ENCODE data around the gene XRCC3. TPM values are rescaled to one million over a fixed set of nuclear protein-coding genes. Genes with fewer than 3 reads are reported as not detected.

Gene XRCC3
- total and polyA plus RNA-seq, 2 experiments from 2014 or later, result 7.7 to 9.1 TPM

DNA sequence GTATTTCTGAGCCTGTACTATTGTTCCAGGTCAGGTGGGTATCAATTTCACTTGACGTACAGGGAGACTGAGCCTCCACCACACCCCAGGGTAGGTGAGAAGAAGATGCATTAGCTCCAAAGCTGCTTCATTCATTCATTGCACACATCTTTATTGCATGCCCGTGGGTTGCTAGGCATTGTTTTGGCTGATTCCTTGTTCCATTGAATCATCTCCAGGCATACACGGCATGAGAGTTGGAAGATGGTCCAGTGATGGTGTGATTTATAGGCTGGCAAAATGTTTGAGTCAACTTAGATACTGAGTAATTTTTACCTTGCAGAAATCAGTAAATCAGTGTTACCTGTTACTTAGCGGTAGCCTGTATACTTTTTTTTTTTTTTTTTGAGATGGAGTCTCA is 65.0 kb downstream of the XRCC3 start:
- Histone ChIP-seq H4K20me1 (ENCODE audit: insufficient read depth, poor library complexity, severe bottlenecking) (peaks cover 80% of the 10 kb centered on the region), H3K4me3 (no peak overlapping the region), H2AFZ (no peak overlapping the region), H3K36me3 (replicated peaks; ENCODE audit: insufficient read depth, low read depth) (no peaks in the 10 kb centered on the region), H3K27me3 (no peaks in the 10 kb centered on the region), H3K4me2 (no peak overlapping the region), H3K79me2 (peaks cover 97% of the 10 kb centered on the region), H3K27ac (no peak overlapping the region), H3K9me2 (replicated peaks; ENCODE audit: insufficient read depth) (no peaks in the 10 kb centered on the region), H3K9me3 (ENCODE audit: low read depth) (no peaks in the 10 kb centered on the region), H3K4me1 (ENCODE audit: insufficient read depth) (no peaks in the 10 kb centered on the region)
- 92% methylated on average over 4 of the region's 4 CpGs for WGBS (ENCODE audit: low lambda C conversion rate, missing lambda C conversion rate)
- DNase-seq (ENCODE audit: low spot score), result no peak
- TF ChIP-seq, protein P1, sequence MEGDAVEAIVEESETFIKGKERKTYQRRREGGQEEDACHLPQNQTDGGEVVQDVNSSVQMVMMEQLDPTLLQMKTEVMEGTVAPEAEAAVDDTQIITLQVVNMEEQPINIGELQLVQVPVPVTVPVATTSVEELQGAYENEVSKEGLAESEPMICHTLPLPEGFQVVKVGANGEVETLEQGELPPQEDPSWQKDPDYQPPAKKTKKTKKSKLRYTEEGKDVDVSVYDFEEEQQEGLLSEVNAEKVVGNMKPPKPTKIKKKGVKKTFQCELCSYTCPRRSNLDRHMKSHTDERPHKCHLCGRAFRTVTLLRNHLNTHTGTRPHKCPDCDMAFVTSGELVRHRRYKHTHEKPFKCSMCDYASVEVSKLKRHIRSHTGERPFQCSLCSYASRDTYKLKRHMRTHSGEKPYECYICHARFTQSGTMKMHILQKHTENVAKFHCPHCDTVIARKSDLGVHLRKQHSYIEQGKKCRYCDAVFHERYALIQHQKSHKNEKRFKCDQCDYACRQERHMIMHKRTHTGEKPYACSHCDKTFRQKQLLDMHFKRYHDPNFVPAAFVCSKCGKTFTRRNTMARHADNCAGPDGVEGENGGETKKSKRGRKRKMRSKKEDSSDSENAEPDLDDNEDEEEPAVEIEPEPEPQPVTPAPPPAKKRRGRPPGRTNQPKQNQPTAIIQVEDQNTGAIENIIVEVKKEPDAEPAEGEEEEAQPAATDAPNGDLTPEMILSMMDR (IDR thresholded peaks at IDR 0.05; ENCODE audit: poor library complexity), result no peak
- no peak for TF ChIP-seq EZH2 (IDR thresholded peaks at IDR 0.05; ENCODE audit: borderline replicate concordance)
- TF ChIP-seq EZH2phosphoT487 (IDR thresholded peaks at IDR 0.05; ENCODE audit: low read depth, severe bottlenecking, unreplicated experiment), result no peak

DNA sequence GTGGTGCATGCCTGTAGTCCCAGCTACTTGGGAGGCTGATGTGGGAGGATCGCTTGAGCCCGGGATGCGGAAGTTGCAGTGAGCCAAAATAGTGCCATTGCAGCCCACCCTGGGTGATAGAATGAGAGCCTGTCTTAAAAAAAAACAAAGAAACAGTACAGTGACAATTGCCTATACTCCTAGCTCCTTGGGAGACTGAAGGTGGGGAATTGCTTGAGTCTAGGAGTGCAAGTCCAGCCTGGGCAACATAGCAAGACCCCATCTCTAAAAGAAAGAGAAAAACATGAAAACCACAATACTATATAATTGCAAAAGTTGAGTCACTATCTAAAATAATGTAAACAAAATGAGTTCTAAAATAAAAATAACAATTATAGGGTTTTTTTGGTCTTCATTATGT is 66.2 kb downstream of the XRCC3 start:
- 100% methylated on average over 3 of the region's 3 CpGs for WGBS (ENCODE audit: low lambda C conversion rate, missing lambda C conversion rate)
- no peak overlapping the region for H2AFZ ChIP-seq
- no peak overlapping the region for H3K4me2 ChIP-seq
- peaks cover 90% of the 10 kb centered on the region for H4K20me1 ChIP-seq (ENCODE audit: insufficient read depth, poor library complexity, severe bottlenecking)
- H3K4me1 ChIP-seq (ENCODE audit: insufficient read depth), result no peaks in the 10 kb centered on the region
- H3K9me2 ChIP-seq (replicated peaks; ENCODE audit: insufficient read depth), result no peaks in the 10 kb centered on the region
- H3K4me3 ChIP-seq, result no peak overlapping the region
- TF ChIP-seq EZH2phosphoT487 (IDR thresholded peaks at IDR 0.05; ENCODE audit: low read depth, severe bottlenecking, unreplicated experiment), result no peak
- TF ChIP-seq, protein P1 (IDR thresholded peaks at IDR 0.05; ENCODE audit: poor library complexity), result no peak
- DNase-seq (ENCODE audit: low spot score), result no peak
- no peaks in the 10 kb centered on the region for H3K36me3 ChIP-seq (replicated peaks; ENCODE audit: insufficient read depth, low read depth)
- H3K79me2 ChIP-seq, result peaks cover 99% of the 10 kb centered on the region
- no peaks in the 10 kb centered on the region for H3K27me3 ChIP-seq
- no peaks in the 10 kb centered on the region for H3K9me3 ChIP-seq (ENCODE audit: low read depth)
- H3K27ac ChIP-seq, result no peak overlapping the region

Small RNAs within 50 kb of the gene (small RNA-seq; reads per million reads assigned to genes)
- gene RF00019, result not detected

Other genes with a start within 250 kb of the XRCC3 start
- gene CKB, start 192.6 kb downstream of the XRCC3 start, total RNA-seq, result 523 and 682 TPM in 2 replicates
- 2,788 and 2,829 TPM in 2 replicates for gene CKB, start 192.6 kb downstream of the XRCC3 start, polyA plus RNA-seq
- 8.2 and 8.9 TPM in 2 replicates for gene TRMT61A, start 186.3 kb downstream of the XRCC3 start, total RNA-seq
- gene TRMT61A, start 186.3 kb downstream of the XRCC3 start, polyA plus RNA-seq, result 13.2 and 15.0 TPM in 2 replicates
- 25.8 and 27.4 TPM in 2 replicates for gene BAG5, start 152.8 kb downstream of the XRCC3 start, total RNA-seq
- 11.7 and 13.9 TPM in 2 replicates for gene BAG5, start 152.8 kb downstream of the XRCC3 start, polyA plus RNA-seq
- 58.7 and 59.1 TPM in 2 replicates for gene COA8, start 152.5 kb downstream of the XRCC3 start, total RNA-seq
- gene COA8, start 152.5 kb downstream of the XRCC3 start, polyA plus RNA-seq, result 68.2 and 71.5 TPM in 2 replicates
- 115 and 122 TPM in 2 replicates for gene KLC1, start 86.2 kb downstream of the XRCC3 start, total RNA-seq
- gene KLC1, start 86.2 kb downstream of the XRCC3 start, polyA plus RNA-seq, result 95.4 and 130 TPM in 2 replicates
- 39.4 and 59.2 TPM in 2 replicates for gene ZFYVE21, start 359 bp upstream of the XRCC3 start, total RNA-seq
- 51.3 and 55.2 TPM in 2 replicates for gene ZFYVE21, start 359 bp upstream of the XRCC3 start, polyA plus RNA-seq
- 8.1 and 9.4 TPM in 2 replicates for gene PPP1R13B, start 132.1 kb upstream of the XRCC3 start, total RNA-seq
- 20.2 and 20.3 TPM in 2 replicates for gene PPP1R13B, start 132.1 kb upstream of the XRCC3 start, polyA plus RNA-seq
- gene TDRD9, start 213.0 kb upstream of the XRCC3 start, total RNA-seq, result 0.73 and 2.2 TPM in 2 replicates
- 1.3 and 2.3 TPM in 2 replicates for gene TDRD9, start 213.0 kb upstream of the XRCC3 start, polyA plus RNA-seq
- gene RD3L, start 227.1 kb upstream of the XRCC3 start, total RNA-seq, result not detected in 2 replicates
- not detected in 2 replicates for gene RD3L, start 227.1 kb upstream of the XRCC3 start, polyA plus RNA-seq